ENCODE results near the gene ARFRP1. TPM values are rescaled to one million over a fixed set of nuclear protein-coding genes. Genes with fewer than 3 reads are reported as not detected.

Gene ARFRP1
- total RNA-seq, 1 experiment from 2014 or later = 71.2 TPM

GRCh38 chr20:63737695-63737944 is 29.8 kb upstream of the ARFRP1 start:
- no peaks in the 10 kb centered on the region for H3K27me3 ChIP-seq (ENCODE audit: low read length)
- H3K36me3 ChIP-seq (ENCODE audit: low read depth, low read length) = peaks cover 9% of the 10 kb centered on the region
- H3K9me3 ChIP-seq (ENCODE audit: low read length) = no peaks in the 10 kb centered on the region
- H3K27ac ChIP-seq (ENCODE audit: low read length) = no peak overlapping the region
- no peak overlapping the region for H3K9ac ChIP-seq (ENCODE audit: low read length)
- TF ChIP-seq EZH2 (IDR thresholded peaks at IDR 0.05; ENCODE audit: low read length, unreplicated experiment) (no peak), EZH2phosphoT487 (IDR thresholded peaks at IDR 0.05; ENCODE audit: borderline replicate concordance, low read length) (no peak), CTCF (conservative IDR thresholded peaks at IDR 0.05; ENCODE audit: low read depth, low read length) (no peak)
- intact Hi-C loops (cut with micrococcal nuclease) = no loop called here
- no peaks in the 10 kb centered on the region for H4K20me1 ChIP-seq (ENCODE audit: low read length)
- peaks cover 12% of the 10 kb centered on the region for H3K4me1 ChIP-seq (ENCODE audit: insufficient read depth, low read length)
- no peak overlapping the region for H3K4me3 ChIP-seq (ENCODE audit: low read length)
- H3K79me2 ChIP-seq (ENCODE audit: low read length) = peaks cover 18% of the 10 kb centered on the region
- DNase-seq (no peak), ATAC-seq (no peak)
- no peaks in the 10 kb centered on the region for H3K9me2 ChIP-seq (replicated peaks; ENCODE audit: low read length)
- CTCF ChIA-PET = no interaction called here
- H3K4me2 ChIP-seq (ENCODE audit: low read length) = no peak overlapping the region
- POLR2A ChIA-PET (ENCODE audit: unreplicated experiment) = interaction anchor here (0.6 kb wide), 1 partner anchor 39 kb away, joined by 4 read pairs; no protein-coding TSS in a partner anchor
- H2AFZ ChIP-seq (ENCODE audit: low read length) = no peak overlapping the region
- H3F3A ChIP-seq (ENCODE audit: low read length, unreplicated experiment) = no peaks in the 10 kb centered on the region
- BruUV-seq (replicated peaks) = no TSS peak

GRCh38 chr20:63736893-63737694 is 29.3 kb upstream of the ARFRP1 start:
- ATAC-seq = no peak
- ChIA-PET CTCF (no interaction called here), POLR2A (ENCODE audit: unreplicated experiment) (interaction anchor here (0.6 kb wide), 1 partner anchor 29 kb away, joined by 5 read pairs; the partner anchor contains the start of genes ARFRP1 and ZGPAT)
- no peak for DNase-seq
- Histone ChIP-seq H3K9me2 (replicated peaks; ENCODE audit: low read length) (no peaks in the 10 kb centered on the region), H3K9me3 (ENCODE audit: low read length) (no peaks in the 10 kb centered on the region), H3K9ac (ENCODE audit: low read length) (no peak overlapping the region), H3F3A (ENCODE audit: low read length, unreplicated experiment) (no peaks in the 10 kb centered on the region), H2AFZ (ENCODE audit: low read length) (no peak overlapping the region), H3K27me3 (ENCODE audit: low read length) (no peaks in the 10 kb centered on the region), H3K36me3 (ENCODE audit: low read depth, low read length) (peaks cover 4% of the 10 kb centered on the region), H3K4me1 (ENCODE audit: insufficient read depth, low read length) (peaks cover 12% of the 10 kb centered on the region), H3K27ac (ENCODE audit: low read length) (no peak overlapping the region), H3K79me2 (ENCODE audit: low read length) (peaks cover 18% of the 10 kb centered on the region), H4K20me1 (ENCODE audit: low read length) (no peaks in the 10 kb centered on the region), H3K4me2 (ENCODE audit: low read length) (no peak overlapping the region), H3K4me3 (ENCODE audit: low read length) (no peak overlapping the region)
- BruUV-seq (replicated peaks) = no TSS peak
- TF ChIP-seq EZH2 (IDR thresholded peaks at IDR 0.05; ENCODE audit: low read length, unreplicated experiment) (no peak), EZH2phosphoT487 (IDR thresholded peaks at IDR 0.05; ENCODE audit: borderline replicate concordance, low read length) (no peak), CTCF (conservative IDR thresholded peaks at IDR 0.05; ENCODE audit: low read depth, low read length) (no peak)
- intact Hi-C loops (cut with micrococcal nuclease) = no loop called here

Measured in PC-3 (cell line).